ENCODE results near the gene SF1. TPM values are rescaled to one million over a fixed set of nuclear protein-coding genes. Genes with fewer than 3 reads are reported as not detected.

Gene SF1
- polyA plus RNA-seq, 4 donors = 304 to 417 (median 318) TPM

GRCh38 chr11:64750361-64751054 lies 27.8 kb downstream of the SF1 start:
- no peak for DNase-seq (ENCODE audit: low read depth in 4 of 4, low spot score in 3 of 4)

DNA sequence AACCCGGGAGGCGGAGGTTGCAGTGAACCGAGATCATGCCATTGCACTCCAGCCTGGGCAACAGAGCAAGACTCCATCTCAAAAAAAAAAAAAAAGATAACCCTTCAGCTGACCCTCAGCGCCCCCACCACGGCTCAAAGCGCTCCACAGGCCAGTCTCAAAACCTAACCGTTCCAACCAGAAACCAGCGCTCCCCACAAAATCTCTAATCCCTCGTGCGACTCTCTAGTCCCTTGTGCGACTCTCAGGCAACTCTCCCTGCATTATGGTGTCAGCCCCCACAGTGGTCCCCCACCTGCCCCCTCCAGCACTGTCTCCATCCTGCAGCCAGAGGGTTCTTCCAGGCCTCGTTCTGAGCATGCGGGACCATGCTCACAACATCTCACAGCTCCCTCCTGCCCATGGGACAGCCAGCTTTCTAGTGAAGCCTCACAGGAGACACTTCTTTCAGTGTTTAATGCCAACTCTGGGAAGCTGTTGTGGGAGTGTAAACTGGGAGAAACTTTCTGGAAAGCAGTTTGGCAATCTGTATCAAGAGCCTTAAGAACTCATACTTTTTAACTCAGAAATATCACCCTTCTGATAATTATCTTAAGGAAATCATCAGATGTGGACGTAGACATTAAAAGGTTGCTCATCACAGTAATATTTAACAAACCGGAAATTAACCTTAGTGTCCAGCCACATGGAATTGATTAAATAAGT lies 30.2 kb downstream of the SF1 start:
- DNase-seq (ENCODE audit: low read depth in 4 of 4, low spot score in 3 of 4) = no peak

DNA sequence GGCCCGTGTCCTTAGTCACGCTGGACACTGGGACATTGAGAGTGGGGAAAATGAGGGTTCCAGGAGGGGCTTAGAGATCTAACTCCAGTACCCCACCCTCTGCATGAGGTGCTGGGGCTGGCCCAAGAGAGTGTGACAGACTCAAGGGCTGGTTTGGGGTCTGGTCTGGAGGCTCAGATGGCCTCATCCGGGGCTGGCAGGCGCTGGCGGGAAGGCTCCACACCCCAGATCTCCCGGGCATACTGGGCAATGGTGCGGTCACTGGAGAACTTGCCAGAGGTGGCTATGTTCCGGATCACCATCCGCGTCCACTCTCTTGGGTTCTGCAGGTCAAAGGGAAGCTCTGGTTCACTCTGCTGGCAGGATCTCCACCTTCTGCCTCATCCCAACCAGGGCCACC lies 31.9 kb downstream of the SF1 start:
- DNase-seq (ENCODE audit: low read depth in 4 of 4, low spot score in 3 of 4) = no peak

DNA sequence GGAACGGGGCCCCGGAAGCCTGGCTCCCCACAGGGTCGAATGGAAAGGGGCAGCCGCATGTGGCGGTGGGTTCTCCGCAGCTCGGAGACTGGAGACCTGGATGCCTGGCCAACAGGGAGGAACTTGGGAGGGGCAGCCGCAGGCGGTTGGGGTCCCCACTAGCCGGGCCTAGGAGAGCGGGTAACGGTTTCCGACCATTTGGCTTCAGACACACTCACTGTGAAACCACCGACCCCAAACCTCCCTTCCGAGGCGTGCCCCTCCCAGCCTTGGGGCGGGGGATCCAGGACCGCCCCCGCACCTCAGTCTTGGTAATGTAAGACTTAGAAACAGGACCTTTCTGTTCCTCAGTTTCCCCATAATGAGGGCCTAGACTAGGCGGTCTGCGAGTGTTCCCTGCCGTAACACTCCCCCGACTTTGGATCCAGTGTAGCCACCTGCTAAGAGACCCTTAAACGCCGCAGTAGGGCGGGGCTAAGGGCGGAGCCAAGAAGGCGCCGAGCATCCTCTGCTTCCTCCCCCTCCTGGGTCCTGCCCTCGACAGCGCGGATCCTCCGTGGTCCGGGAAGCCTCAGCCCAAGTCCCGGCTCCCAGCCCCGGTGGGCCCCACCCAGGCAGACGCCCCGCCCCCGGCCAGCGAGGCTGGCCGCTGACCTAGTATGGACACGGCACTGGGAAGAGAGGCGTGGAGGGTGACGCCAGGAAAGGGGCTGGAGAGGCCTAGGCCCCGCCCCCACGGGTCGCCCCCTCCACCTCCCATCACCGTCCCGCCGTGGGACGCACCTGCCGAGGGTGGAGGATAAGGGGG lies 32.6 kb downstream of the SF1 start:
- DNase-seq (ENCODE audit: low read depth in 4 of 4, low spot score in 3 of 4) = no peak

DNA sequence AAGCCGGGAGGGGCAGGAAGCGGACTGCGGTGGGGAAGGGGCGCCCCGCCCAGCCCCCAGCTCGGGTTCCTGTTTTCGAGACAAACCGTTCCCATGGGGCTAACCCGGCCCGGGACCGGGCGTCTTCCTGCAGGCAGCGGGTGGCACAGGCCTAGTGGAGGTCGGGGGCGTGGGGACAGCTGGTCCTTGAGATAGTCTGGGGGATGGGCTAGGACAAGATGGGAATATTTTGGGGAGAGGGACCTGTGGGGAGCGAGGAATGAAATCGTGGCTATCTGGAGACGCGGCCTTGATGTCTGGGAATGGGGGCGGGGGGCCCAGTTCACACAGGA lies 33.2 kb downstream of the SF1 start:
- no peak for DNase-seq (ENCODE audit: low read depth in 4 of 4, low spot score in 3 of 4)

GRCh38 chr11:64744544-64745188 lies 33.7 kb downstream of the SF1 start:
- DNase-seq (ENCODE audit: low read depth in 4 of 4, low spot score in 3 of 4) = no peak

DNA sequence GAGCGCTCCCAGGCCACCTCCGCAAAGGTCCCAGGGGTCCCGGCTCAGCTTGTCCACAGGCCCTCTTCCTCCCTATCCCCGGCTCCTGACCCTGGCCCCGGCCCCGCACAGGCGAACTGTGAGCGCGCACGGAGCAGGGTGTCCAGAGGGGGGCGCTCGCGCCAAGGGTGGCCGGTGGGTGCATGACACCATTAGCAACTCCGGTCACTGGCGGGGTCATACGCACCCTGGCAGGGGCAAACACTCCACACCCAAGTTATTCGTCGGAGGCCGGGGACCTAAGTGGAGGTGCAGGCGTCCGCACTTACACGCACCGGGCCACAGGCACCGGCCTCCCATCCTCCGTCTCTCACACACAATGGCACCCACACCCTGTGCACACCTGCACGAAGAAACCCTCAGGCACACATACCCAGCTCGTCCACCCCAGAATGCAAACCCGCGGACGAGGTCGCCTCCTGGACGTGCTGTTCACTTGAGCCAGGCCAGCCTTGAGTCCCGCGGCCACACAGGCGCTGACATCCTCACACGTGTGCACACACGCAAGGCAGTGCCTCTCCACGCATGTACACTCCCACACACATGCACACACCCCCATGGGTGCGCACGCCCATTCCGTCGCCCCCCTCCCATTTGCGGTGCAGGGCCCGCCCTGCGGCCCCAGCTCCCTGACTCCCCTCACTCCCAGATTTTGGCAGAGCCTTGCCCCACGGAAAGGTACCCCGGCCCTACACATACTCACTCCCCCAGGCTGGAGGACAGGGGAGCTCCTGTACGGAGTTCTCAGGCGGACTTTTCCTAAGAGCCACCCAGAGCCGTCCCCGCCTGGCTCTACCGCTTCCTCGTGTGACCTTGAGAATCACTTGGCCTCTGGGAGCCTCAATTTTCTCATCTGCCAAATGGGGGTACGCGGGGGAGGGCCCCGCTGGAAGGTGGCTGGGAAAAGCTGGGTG lies 34.5 kb downstream of the SF1 start, which contains the start of gene RASGRP2:
Gene RASGRP2, minus strand, starts transcription at position 552 of the 953 bp plus-strand sequence. CDS start 1,276 bp downstream, outside the sequence.
- no peak for DNase-seq (ENCODE audit: low read depth in 4 of 4, low spot score in 3 of 4)

DNA sequence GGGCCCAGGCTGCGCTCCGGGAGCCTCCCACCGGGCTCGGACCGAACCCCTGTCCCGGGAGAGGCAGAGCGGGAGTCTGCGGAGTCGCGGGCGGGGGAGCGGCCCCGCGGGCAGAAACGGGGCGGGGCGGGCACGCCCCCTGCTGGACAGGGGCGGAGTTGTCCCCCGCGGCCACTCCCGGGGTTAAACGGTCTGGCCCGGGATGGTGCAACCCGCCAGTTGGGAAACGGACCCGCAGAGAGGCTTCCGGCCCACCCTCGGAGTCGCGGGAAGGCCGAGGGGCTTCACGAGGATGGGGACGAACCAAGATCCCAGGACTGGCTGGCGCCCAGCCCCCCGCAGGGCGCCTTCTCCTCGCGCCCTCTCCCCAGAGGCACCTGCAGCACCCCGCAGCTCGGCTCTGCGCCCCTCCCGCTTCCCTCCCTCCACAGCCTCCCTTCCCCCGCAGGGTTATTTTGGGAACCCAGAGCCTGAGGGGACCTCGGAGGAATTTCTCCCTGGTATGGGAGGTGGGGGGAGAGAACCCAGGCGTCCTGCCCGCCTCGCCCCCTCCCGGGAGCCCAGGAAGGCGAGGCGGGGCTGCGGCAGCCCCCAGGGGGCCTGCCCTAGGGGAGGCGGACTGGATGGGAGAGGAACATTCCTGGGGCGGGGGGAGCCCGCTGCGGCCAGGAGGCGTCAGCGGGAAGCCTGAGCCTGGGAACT lies 35.3 kb downstream of the SF1 start:
- no peak for DNase-seq (ENCODE audit: low read depth in 4 of 4, low spot score in 3 of 4)

- DNase-seq (ENCODE audit: low read depth in 4 of 4, low spot score in 3 of 4) = no peak
These were observed 36.1 kb downstream of the SF1 start for GRCh38 chr11:64742087-64742888.

- DNase-seq (ENCODE audit: low read depth in 4 of 4, low spot score in 3 of 4) = no peak
These were observed 36.8 kb downstream of the SF1 start for GRCh38 chr11:64741375-64742086.

GRCh38 chr11:64739871-64740270 lies 38.5 kb downstream of the SF1 start:
- DNase-seq (ENCODE audit: low read depth in 4 of 4, low spot score in 3 of 4) = no peak

- DNase-seq (ENCODE audit: low read depth in 4 of 4, low spot score in 3 of 4) = no peak
These were observed 41.7 kb downstream of the SF1 start for GRCh38 chr11:64736654-64737053.

- no peak for DNase-seq (ENCODE audit: low read depth in 4 of 4, low spot score in 3 of 4)
These were observed 42.5 kb downstream of the SF1 start for GRCh38 chr11:64735725-64736259.

GRCh38 chr11:64734811-64735724 lies 43.3 kb downstream of the SF1 start:
- DNase-seq (ENCODE audit: low read depth in 4 of 4, low spot score in 3 of 4) = no peak

- DNase-seq (ENCODE audit: low read depth in 4 of 4, low spot score in 3 of 4) = no peak
These were observed 46.7 kb downstream of the SF1 start for GRCh38 chr11:64731601-64732000.

- no peak for DNase-seq (ENCODE audit: low read depth in 4 of 4, low spot score in 3 of 4)
These were observed 48.4 kb downstream of the SF1 start for GRCh38 chr11:64729851-64730382.

Measured in right renal pelvis (tissue), 4 donors.